Measurements from ENCODE around the gene ANKIB1.

GRCh38 chr7:92226981-92227380, 18.8 kb upstream of the ANKIB1 start:
- TF ChIP-seq CTCF (tag by site-specific recombination; IDR thresholded peaks at IDR 0.05): no peak
- TF ChIP-seq KLF10 (tag by site-specific recombination; IDR thresholded peaks at IDR 0.05): no peak
- TF ChIP-seq ZNF571 (tag by site-specific recombination; IDR thresholded peaks at IDR 0.05): no peak
- TF ChIP-seq GLIS2 (tag by site-specific recombination; IDR thresholded peaks at IDR 0.05): no peak
- TF ChIP-seq ZNF600 (tag by site-specific recombination; IDR thresholded peaks at IDR 0.05): no peak

Data from HEK293 (cell line).